ENCODE results near the gene BBS1.
"Not testable (repeated sequence)": the region's sequence is repeated elsewhere in the genome, so short reads cannot be mapped to it uniquely, and the experiment has no call there.

BBS1 gene

DNA sequence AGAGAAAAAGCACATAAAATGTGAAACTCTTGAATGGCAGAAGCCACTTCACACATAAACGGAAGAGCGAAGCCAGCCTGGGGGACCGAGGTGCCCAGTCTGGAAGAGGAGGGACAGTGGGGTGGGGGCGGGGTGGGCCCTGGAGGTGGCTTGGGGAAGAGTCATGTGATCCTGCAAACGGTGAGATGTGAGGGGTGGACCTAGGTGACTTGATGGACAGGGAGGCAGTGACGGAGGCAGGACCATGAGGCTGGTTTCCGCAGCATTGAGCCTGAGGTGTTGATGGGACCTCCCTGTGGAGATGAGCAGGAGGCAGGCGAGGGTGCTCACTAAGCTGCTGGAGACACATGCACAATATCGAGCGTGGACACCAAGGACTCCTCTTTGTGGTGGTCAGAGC, 18.6 kb downstream of the BBS1 start:
- no peak for DNase-seq

DNA sequence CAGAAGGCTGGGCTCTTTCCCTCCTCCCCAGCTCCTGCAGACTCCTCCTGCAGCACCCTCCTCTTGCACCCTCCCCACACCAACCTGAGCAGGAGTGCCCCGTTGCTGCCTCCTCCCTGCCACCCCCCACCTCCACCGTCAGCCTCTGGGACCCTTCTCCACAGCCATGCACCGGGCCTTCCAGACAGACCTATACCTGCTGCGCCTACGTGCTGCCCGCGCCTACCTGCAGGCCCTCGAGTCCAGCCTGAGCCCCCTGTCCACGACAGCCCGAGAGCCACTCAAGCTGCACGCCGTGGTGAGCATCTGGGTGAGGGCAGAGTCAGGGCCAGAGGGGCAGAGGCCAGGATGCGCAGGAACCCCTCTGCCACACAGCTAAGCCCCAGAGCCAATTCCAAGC, 19.2 kb downstream of the BBS1 start:
- DNase-seq: no peak

DNA sequence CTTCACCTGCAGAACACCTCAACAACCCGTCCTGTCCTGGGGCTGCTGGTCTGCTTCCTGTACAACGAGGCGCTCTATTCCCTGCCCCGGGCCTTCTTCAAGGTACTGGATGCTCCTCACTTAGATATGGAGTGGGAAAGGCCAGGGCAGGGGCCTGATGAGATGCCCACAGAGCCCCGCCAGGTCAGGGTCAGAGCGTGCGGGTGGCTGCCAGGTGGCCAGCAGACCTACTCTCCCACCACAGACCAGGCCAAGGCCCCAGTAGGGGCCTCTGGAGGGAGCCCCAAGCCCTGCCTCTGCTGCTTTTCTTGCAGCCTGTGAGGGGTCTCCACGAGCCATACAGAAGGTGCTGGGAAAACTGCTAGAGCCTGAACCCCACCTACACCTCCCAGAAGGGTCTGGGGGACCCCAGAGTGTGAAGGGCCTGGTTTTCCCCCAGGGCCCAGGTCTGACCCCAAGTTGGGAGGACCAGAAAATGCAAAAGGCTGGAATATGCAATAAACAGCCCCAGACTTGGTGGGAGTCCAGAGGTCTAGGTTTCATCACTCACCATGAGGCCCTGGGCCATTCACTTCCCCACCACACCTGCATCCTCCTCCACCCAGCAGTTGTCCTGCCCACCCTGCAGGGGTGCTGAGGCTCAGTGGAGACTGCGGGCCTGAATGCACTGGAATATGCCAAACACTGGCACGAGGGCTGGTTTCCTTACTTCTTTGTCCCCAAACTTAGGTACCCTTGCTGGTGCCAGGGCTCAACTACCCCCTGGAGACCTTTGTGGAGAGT, 20.7 kb downstream of the BBS1 start:
- no peak for DNase-seq

DNA sequence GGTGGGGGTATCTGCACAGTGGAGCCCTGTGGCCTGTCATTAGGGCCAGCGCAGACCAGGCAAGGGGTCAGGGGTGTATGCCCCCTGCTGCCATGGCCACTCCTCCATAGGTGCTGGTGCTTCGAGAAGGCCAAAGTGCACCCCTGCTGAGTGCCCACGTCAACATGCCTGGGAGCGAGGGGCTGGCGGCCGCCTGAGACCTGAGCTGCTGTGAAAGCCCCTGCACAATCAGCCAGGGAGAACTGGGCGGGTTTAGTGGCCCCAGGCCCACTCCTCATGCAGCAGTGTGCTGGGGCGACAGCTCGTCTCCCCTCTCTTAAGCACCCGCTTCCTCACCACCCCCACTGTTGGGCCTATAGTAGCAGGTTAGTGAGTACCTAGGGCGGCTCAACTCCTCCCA, 21.4 kb downstream of the BBS1 start:
- no peak for DNase-seq

DNA sequence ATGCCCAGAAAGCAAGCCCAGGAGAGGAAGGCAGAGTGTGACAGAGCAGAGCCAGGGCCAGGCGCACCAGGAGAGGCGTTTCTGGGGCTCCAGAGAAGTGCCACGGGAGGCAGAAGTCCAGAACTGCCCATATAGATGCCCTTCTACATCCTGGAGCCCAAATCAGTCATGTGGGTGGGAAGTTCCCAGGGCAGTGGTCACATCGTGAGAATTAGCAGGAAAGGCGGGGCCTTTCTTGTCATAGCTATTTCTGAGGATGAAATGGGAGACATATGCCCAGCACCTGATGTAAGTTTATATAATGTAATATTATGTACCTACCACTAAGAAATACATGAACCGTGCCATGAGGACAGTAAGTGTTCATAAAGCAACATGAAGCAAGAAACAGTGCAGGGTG, 22.3 kb downstream of the BBS1 start:
- no peak for DNase-seq

DNA sequence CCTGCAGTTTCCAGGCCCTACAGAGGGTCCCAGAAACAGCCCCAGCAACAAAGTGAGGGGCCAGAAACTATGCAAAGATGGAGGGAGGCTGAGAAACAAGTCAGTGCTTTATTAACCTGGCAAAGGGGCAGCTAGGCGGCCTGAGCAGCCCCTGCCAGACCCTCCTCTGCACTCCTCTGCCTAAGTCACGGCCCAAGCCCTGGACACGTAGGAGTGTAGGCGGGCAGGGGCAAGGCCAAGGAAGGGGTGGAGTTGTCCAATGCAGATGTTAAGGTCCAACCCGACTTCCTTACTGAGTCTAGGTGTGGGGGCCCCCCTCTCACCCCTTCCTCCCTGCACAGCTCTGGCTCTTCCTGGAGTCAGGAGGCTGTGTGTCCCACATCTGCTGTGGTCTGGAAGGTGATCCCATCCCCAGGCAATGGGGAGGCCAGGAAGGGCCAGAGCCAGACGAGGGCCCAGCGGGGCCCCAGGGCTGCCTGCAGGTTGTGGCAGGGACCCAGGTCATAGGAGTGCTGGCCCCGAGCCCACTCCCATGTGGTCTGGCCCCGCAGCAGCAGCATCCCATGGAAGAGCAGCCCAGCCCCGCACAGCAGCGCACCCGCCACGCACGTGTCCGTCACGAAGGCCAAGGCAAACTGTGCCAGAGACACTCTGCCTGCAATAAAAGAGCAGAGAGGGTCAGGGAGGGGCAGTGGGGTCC, 28.9 kb downstream of the BBS1 start:
- no peak for DNase-seq

DNA sequence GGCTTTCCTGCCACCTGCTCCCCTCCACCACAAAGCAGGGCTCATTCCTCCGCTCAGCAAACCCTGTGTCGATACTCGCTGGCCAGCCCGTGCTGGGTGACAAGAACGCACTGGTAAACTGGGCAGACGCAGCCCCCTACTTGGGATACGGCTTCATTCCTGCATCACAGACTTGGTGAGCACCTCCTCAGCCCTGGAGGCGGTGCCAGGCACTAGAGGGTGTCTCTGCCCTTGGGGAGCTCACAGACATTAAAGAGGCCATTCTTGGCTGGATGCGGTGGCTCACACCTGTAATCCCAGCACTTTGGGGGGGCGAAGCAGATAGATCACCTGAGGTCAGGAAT, 29.4 kb downstream of the BBS1 start:
- no peak for DNase-seq

DNA sequence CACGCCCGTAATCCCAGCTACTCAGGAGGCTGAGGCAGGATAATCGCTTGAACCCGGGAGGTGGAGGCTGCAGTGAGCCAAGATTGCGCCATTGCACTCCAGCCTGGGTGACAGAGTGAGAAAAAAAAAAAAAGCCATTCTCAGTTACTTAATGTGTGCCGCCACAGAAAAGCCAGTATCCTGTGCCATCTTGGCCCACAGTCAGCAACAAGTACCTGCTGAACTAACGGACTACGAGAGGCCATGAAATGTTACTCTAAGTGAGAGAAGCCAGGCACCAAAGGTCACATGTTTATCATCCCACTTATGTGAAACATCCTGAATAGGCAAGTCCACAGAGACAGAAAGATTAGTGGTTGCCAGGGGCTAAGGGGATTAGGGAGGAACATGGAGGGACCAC, 30.2 kb downstream of the BBS1 start:
- DNase-seq: not testable (repeated sequence)

DNA sequence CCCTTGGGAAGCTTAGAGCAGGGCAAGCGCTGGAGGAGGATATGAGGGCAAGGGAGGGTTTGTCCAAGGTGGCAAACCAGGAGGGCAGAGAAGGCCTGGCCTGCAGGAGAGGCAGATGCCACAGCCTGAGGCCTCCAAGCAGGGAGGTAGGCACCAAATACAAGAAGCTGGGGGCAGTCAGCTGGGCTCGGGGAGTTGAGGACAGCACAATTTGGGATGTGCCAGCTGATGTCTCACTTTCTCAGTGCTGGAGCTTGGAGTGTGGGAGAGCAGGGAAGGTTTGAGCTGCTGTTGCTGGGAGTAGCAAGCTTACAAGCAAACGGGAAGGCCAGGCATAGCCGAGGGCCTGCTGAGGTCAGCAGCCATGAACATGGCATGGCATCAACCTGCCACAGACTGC, 31.5 kb downstream of the BBS1 start:
- peak in 1 of 2 donors; percentile 3 for DNase-seq

DNA sequence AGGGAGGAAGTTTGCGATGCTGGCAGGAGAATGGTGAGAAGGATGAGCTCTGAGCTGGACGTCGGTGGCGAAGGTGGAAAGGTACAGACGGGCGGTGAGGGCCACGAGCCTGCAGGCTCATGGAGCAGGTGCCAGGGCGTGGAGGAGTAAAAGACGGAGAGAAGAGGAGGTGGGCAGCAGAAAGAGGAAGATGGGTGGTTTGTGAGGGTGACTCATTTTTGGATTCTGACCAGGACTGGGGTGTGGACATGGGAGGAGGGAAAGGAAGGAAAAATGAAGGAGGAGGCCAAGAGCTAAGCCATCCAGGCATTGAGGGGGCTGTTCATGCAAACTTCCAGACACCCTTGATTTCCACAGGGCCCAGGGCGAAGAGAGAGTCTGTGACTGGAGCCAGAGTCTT, 31.9 kb downstream of the BBS1 start:
- DNase-seq: peak; percentile 19 to 51

DNA sequence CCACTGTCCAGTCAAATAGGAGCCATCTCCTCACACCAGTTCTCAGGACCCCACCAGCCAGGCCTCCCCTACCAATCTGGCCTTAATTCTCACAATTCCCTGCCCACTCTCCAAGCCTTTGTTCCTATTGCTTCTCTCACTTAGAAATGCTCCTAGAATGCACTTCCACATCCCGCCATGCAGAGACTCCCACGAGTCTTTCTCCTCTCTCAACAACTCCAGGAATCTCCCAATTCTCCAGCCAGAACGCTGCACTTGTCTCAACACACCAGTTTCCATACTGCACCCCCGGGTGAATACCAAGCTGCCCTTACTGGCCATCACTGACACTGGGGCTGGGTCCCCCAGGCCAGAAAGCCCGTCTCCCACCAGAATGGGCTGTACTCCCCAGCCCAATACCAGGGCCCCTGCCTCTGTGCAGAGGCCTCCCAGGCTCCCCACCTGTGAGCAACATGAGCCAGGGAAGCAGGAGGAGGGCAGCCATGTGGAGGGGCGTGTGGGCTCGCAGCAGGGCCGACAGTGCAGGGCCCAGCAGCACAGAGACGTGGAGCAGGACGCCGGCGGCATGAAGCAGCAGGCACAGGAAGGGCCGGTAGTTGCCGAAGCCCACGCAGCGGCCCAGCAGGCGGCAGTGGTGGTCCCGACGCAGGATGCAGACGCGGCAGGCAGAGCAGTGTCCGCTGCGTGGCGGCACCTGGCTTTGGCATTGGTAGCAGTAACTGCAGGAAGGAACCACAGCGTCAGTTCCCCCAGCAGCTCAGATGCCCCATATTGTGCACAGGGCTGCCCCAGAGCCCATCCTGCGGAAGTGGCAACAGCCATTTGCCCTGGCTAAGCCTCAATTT, 33.0 kb downstream of the BBS1 start:
- peak; percentile 33 to 36 for DNase-seq

DNA sequence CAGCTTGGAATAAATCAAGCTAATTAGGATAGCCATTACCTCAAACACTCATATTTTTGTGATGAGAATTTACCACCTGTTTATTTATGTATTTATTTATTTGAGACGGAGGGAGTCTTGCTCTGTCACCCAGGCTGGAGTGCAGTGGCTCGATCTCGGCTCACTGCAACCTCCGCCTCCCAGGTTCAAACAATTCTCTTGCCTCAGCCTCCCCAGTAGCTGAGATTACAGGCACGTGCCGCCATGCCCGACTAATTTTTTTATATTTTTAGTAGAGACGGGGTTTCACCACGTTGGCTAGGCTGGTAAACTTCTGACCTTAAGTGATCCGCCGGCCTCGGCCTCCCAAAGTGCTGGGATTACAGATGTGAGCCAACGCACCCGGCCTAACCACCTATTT, 34.5 kb downstream of the BBS1 start:
- not testable (repeated sequence) for DNase-seq

DNA sequence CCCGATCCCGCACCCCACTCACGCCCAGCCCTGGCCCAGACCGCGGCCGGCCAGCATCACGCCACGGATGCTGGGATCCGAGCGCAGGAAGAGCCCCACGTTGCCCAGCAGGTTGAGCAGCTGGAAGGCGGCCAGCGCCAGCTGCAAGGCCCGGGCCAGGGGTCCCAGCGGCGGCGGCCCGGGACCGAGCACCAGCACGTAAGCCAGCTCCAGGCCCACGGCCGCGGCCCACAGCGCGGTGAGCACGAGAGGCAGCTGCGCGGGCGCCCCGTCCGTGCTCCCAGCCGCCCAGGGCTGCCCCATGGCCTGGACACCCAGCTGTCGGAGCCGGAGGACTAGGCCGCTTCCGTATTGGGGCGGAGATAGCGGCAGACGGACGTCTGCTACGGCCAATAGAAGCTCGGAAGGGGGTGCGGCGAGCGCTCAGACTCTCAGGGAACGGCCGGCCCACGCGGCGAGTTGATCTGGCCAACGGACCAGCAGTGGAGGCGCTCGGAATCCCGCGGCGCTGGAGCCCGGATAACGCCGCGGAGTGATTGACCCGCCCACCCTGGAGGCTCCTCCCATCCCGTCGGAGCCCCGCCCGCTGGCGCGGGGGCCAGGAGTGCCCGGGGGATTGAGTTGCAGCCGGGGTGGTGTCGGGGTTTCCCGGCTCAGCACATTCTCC, 35.4 kb downstream of the BBS1 start, which contains the start of gene ZDHHC24:
Gene ZDHHC24 (minus strand): TSS at position 348 of the 667 bp plus-strand sequence. CDS start 45 bp downstream, at position 303.
- DNase-seq: peak; percentile 99

DNA sequence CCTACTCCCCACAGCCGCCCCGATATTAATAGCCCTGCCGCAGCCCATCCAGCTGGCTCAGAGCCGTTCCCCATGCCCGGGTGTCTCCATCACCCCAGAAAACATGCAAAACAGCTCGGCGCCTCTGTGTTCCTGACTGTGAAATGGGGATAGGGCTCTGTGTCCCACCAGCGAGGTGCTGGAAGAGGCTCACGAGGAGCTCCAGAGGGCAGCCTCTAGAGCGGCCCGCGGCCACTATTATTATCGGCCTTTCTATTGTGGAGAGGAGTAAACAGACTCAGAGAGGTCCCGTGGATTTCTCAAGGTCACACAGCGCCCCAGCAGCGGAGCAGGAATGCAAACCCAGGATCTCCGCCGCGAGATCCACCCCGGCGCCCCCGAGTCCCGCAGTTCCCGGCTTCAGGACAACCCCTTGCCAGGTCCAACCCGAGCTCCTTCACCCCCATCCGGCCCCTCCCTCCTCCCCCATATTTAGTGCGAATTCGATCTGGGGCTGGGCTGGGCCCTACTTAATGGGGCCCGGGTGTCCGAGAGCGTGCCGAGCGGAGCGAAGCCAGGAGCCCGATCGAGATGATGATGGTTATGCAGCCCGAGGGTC, 36.0 kb downstream of the BBS1 start, which contains the start of gene ACTN3:
Gene ACTN3 (plus strand): TSS at position 536 of the 598 bp plus-strand sequence. CDS start 35 bp downstream, at position 571.
- no peak for DNase-seq

DNA sequence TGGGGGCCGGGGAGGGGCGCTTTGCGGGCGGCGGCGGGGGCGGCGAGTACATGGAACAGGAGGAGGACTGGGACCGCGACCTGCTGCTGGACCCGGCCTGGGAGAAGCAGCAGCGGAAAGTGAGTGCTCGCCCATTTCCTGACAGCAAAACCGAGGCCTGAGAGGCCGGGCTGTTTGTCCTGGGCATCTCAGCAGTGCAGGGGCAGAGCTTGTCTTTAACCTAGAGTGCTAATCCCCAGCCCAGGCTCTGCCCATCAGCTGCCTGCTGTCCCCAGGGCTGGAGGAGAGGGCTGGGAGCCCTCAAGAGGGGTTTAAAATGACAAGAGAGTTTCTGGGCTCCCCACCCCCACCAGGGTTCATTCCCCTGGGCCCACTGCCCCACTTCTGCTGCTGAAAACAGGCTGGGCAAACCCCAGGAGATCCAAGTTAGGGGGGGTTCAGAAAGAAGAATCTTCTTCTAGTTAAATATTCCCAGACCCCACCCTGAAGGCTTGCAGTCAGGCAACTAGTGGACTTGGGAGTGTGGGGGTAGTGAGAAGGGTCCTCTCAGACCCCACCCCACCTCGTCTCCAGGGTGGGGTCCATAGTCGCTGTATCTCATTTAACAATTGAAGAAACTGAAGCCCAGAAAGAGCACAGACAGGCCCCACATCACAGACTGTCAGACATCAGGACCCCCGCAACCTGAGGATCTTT, 36.7 kb downstream of the BBS1 start:
- no peak for DNase-seq

DNA sequence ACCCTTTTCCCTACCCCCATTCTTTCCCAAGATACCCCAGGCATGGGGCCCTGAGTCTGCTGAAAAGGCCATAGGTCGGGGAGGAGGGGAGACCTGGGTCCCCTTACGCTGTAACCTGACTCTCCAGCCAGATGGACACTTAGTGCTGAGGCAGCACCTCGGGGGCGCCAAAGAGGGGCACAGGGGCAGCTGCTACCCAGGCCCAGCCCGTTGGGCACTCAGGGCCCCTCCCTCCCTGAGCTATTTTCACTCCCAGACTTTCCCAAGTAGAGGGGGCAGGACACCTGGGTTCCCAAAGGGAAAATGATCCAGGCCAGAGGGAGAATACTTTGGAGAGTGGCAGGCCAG, 37.2 kb downstream of the BBS1 start:
- DNase-seq: no peak

DNA sequence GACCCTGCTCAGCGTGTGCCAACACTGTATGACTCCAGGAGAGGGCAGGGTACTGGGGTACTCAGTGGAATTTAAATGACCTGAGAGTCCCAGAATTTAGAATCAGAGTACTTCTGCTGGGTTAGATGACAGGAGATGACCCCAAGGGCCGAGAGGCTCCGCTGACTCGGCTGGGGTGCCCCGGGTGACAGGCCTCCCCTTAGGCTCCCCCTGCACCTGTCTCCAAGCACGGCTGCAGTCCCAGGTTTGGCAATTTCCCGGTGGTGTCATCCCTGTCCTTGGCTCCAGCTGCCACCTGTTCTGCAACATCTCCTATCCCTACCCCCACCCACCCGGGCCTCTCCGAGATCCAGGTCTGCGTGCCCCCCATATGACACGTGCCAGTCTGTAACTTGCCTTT, 37.6 kb downstream of the BBS1 start:
- no peak for DNase-seq

DNA sequence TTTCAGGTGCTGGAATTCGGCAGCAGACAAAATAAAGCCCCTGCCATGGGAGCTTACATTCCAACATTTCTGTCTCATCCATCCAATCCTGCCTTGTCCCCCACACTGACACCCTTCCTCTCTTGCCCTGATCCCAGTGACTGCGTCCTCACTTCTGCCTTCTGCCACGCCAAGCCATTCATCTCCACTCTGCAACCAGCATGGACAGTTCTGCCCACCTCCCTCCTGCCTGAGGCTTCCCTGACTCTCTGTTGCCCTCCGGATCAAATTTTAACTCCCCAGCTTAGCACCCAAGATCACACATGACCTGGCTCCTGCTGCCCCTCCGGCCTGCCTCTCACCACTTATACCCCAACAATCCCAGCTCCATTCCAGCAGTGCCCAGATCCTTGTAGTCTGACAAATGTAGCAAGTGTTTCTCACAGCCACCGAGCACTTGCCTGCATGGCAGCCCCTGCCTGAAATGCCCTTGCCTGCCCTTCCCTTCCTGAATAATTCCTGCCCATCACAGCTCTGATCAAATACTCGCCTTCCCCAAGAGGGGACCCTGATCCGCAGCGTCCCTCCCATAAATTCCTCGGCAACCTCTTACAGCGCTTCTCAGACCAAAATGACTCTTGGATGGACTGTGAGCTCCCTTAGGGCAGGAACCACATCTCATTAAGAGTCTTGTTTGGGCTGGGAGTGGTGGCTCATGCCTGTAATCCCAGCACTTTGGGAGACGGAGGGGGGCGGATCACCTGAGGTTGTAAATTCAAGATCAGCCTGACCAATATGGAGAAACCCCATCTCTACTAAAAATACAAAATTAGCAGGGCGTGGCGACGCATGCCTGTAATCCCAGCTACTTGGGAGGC, 38.6 kb downstream of the BBS1 start:
- DNase-seq: no peak

DNA sequence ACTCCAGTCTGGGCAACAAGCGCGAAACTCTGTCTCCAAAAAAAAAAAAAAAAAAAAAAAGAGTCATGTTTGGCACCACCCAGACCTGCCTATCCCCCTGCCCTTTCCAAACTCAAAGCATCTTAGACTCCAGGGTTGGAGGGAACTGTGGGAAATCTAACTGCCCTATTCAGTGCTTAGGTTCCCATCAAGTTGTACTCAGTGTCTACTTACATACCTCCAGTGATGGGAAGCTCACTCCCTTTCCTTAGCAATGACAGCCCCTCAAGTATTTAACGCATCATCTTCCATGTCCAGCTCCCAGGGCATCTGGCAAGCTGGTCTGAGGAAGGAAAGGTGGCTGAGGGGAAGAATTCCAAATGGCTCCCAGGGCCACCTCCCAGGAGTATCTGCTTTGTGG, 39.3 kb downstream of the BBS1 start:
- DNase-seq: no peak

DNA sequence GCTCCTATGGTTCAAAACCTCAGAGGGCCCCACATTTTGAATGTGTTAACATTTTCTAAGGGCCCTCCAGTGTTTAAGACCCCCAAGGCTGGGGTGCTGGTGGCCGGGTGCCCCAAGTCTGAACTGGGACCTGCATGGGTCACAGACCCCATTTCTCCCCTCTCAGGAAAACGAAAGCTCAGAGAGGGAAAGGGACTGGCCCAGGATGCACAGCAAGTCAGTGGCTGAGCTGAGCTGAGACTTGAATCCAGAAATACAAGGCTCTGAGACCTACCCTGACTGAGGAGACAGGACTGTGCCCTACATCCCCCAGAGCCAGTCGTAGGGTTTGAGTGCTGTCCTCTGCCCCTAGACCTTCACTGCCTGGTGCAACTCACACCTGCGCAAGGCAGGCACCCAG, 40.5 kb downstream of the BBS1 start:
- DNase-seq: no peak

DNA sequence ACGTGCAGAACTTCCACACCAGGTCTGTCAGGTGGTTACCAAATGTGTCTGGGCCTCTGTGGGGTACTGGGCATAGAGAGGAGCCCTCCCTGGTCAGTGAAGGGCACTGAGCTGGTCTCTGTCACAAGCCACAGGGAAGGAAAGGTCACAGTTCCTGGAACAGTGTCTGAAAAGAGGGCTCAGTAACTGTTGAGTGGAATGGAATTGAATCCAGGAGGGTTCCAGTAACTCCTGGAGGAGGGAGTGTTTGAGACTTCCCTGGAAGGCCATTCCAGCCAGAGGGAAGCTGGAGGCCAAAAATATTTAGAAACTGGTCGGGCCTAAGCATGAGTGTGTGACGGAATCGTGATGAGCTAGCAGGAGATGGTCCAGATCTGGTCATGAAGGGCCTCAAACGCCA, 44.2 kb downstream of the BBS1 start:
- no peak for DNase-seq

All from inflammatory macrophage (primary cell).